H9 (cell line): ENCODE data around the gene MYO15A. TPM values are rescaled to one million over a fixed set of nuclear protein-coding genes. Genes with fewer than 3 reads are reported as not detected.
A peak's percentile ranks its signal among the peaks of the same experiment; 100 is the strongest.

Experiments used
- DNase-seq: peaks from one replicate; pipeline ENCODE4 v3.0.0-alpha.2; 2017
- H2AFZ ChIP-seq: one replicate; pipeline ENCODE4 v1.6.1; 2013; ENCODE audit warnings: mild to moderate bottlenecking, low read length, control low read depth, moderate library complexity
- H2AK5ac ChIP-seq: 2 replicates; pipeline ENCODE4 v1.6.1; 2013; ENCODE audit warnings: low read length, control low read depth, mixed read lengths; ENCODE audit not compliant: insufficient read length
- H2BK120ac ChIP-seq: one replicate; pipeline ENCODE4 v1.6.1; 2013; ENCODE audit warnings: low read depth, mild to moderate bottlenecking, low read length, control low read depth, inconsistent platforms; ENCODE audit not compliant: poor library complexity, severe bottlenecking
- H2BK12ac ChIP-seq: 2 replicates; pipeline ENCODE4 v1.6.1; 2013; ENCODE audit warnings: low read length, control low read depth, mixed read lengths, low read depth; ENCODE audit not compliant: insufficient read length
- H2BK15ac ChIP-seq: 2 replicates; pipeline ENCODE4 v1.6.1; 2013; ENCODE audit warnings: low read depth, low read length, control low read depth
- H2BK20ac ChIP-seq: one replicate; pipeline ENCODE4 v1.6.1; 2013; ENCODE audit warnings: low read depth, mild to moderate bottlenecking, low read length, control low read depth, inconsistent platforms; ENCODE audit not compliant: poor library complexity, severe bottlenecking
- H2BK5ac ChIP-seq: 2 replicates; pipeline ENCODE4 v1.6.1; 2013; ENCODE audit warnings: low read length, control low read depth, mixed read lengths; ENCODE audit not compliant: insufficient read length
- H3K14ac ChIP-seq: 2 replicates; pipeline ENCODE4 v1.6.1; 2013; ENCODE audit warnings: low read length, control low read depth; ENCODE audit not compliant: insufficient read depth
- H3K18ac ChIP-seq: 2 replicates; pipeline ENCODE4 v1.6.1; 2013; ENCODE audit warnings: low read depth, mild to moderate bottlenecking, mixed read lengths, low read length, control low read depth; ENCODE audit not compliant: insufficient read length
- H3K23ac ChIP-seq: 2 replicates; pipeline ENCODE4 v1.6.1; 2013; ENCODE audit warnings: low read length, control low read depth, mixed read lengths, low read depth; ENCODE audit not compliant: insufficient read length
- H3K23me2 ChIP-seq: 2 replicates; pipeline ENCODE4 v1.6.1; 2013; ENCODE audit warnings: low read depth, mild to moderate bottlenecking, mixed read lengths, low read length, control low read depth; ENCODE audit not compliant: insufficient read length, poor library complexity, severe bottlenecking
- H3K27ac ChIP-seq: 2 replicates; pipeline ENCODE4 v1.5.1; 2013; ENCODE audit warnings: low read length, control low read depth, mixed read lengths, low read depth; ENCODE audit not compliant: insufficient read length
- H3K27me3 ChIP-seq: 2 replicates; pipeline ENCODE4 v1.6.1; 2013; ENCODE audit warnings: low read length, control low read depth, inconsistent platforms; ENCODE audit not compliant: insufficient read depth
- H3K4ac ChIP-seq: 2 replicates; pipeline ENCODE4 v1.6.1; 2013; ENCODE audit warnings: low read depth, mild to moderate bottlenecking, control low read depth, inconsistent platforms, low read length, moderate library complexity
- H3K4me1 ChIP-seq: 2 replicates; pipeline ENCODE4 v1.6.1; 2013; ENCODE audit warnings: low read length, control low read depth, inconsistent platforms; ENCODE audit not compliant: insufficient read depth
- H3K4me2 ChIP-seq: 2 replicates; pipeline ENCODE4 v1.6.1; 2013; ENCODE audit warnings: low read length, control low read depth, mixed read lengths; ENCODE audit not compliant: insufficient read length, insufficient read depth
- H3K56ac ChIP-seq: 2 replicates; pipeline ENCODE4 v1.6.1; 2013; ENCODE audit warnings: low read depth, mild to moderate bottlenecking, mixed read lengths, low read length, control low read depth; ENCODE audit not compliant: insufficient read length
- H3K79me1 ChIP-seq: 2 replicates; pipeline ENCODE4 v1.6.1; 2013; ENCODE audit warnings: low read depth, mild to moderate bottlenecking, moderate library complexity, low read length, control low read depth, inconsistent platforms; ENCODE audit not compliant: insufficient read depth, poor library complexity, severe bottlenecking
- H3K79me2 ChIP-seq: 2 replicates; pipeline ENCODE4 v1.6.1; 2013; ENCODE audit warnings: low read length, control low read depth, inconsistent platforms; ENCODE audit not compliant: insufficient read depth
- H3K9ac ChIP-seq: 2 replicates; pipeline ENCODE4 v1.6.1; 2013; ENCODE audit warnings: low read length, control low read depth, mixed read lengths; ENCODE audit not compliant: insufficient read length; ENCODE audit errors: extremely low read depth
- H3K9me3 ChIP-seq: one replicate; pipeline ENCODE4 v1.6.1; 2013; ENCODE audit warnings: low read depth, low read length, inconsistent platforms; ENCODE audit not compliant: control insufficient read depth
- H3T11ph ChIP-seq: one replicate; pipeline ENCODE4 v1.6.1; 2013; ENCODE audit warnings: mild to moderate bottlenecking, low read length, control low read depth, inconsistent platforms
- H4K20me1 ChIP-seq: one replicate; pipeline ENCODE4 v1.6.1; 2013; ENCODE audit not compliant: control insufficient read depth, insufficient read length, insufficient read depth
- H4K5ac ChIP-seq: 2 replicates; pipeline ENCODE4 v1.6.1; 2013; ENCODE audit warnings: low read depth, mild to moderate bottlenecking, mixed read lengths, low read length, control low read depth; ENCODE audit not compliant: insufficient read length
- H4K8ac ChIP-seq: replicated peaks from 2 replicates; pipeline ENCODE4 v1.6.1; 2013; ENCODE audit warnings: low read length, control low read depth, mixed read lengths, low read depth; ENCODE audit not compliant: insufficient read length
- H4K91ac ChIP-seq: 2 replicates; pipeline ENCODE4 v1.6.1; 2013; ENCODE audit warnings: low read depth, mild to moderate bottlenecking, moderate library complexity, mixed read lengths, low read length, control low read depth; ENCODE audit not compliant: insufficient read length
- H3K27ac Mint-ChIP-seq, 3 experiments: 2 replicates in 2 of 3; 3 replicates in 1 of 3; pipeline ENCODE4 v1.8.0; 2020 to 2021; ENCODE audit warnings: mixed read lengths in 3 of 3, mild to moderate bottlenecking in 1 of 3, moderate library complexity in 1 of 3
- H3K27me3 Mint-ChIP-seq: 2 replicates; pipeline ENCODE4 v1.8.0; 2021; ENCODE audit warnings: low read depth, mild to moderate bottlenecking, moderate library complexity, mixed read lengths
- H3K36me3 Mint-ChIP-seq, 3 experiments: 2 replicates in 2 of 3; 3 replicates in 1 of 3; pipeline ENCODE4 v1.8.0; 2020 to 2021; ENCODE audit warnings: low read depth in 3 of 3, mixed read lengths in 3 of 3; ENCODE audit not compliant: insufficient read depth in 1 of 3
- H3K4me1 Mint-ChIP-seq, 2 experiments: 2 replicates each; pipeline ENCODE4 v1.8.0; 2020; ENCODE audit warnings: mixed read lengths in 2 of 2
- H3K4me3 Mint-ChIP-seq, 2 experiments: 2 replicates in 1 of 2; 3 replicates in 1 of 2; pipeline ENCODE4 v1.8.0; 2020 to 2021; ENCODE audit warnings: mild to moderate bottlenecking in 2 of 2, mixed read lengths in 2 of 2, moderate library complexity in 1 of 2
- H3K9me3 Mint-ChIP-seq, 2 experiments: 2 replicates in 1 of 2; 3 replicates in 1 of 2; pipeline ENCODE4 v1.8.0; 2020; ENCODE audit warnings: mild to moderate bottlenecking in 2 of 2, mixed read lengths in 2 of 2, moderate library complexity in 1 of 2
- CTCF ChIP-seq: fragments of 200-600 bp; sonication (generic); conservative IDR thresholded peaks from 3 replicates; pipeline ENCODE4 v1.8.0; 2021; ENCODE audit warnings: antibody characterized with exemption, mild to moderate bottlenecking
- WGBS: extraction: QIAGEN DNeasy Blood & Tissue Kit; methylation state at CpG from one replicate; pipeline ENCODE4 v1.1.7; 2013; ENCODE audit warnings: missing lambda C conversion rate, low lambda C conversion rate, mixed read lengths; ENCODE audit not compliant: insufficient read length; ENCODE audit errors: extremely low coverage; 5-methylcytosine and 5-hydroxymethylcytosine counted together
- total RNA-seq: library from RNA; stranded (reverse); gene quantifications from 2 replicates; pipeline ENCODE4 v1.2.1, GENCODE V29; 2021

Gene MYO15A
- total RNA-seq, 1 experiment from 2014 or later: 2.5 TPM

GRCh38 chr17:18065546-18065945 lies 43.0 kb upstream of the MYO15A start:
- Histone ChIP-seq H4K91ac (no peak overlapping the region), H3K79me1 (no peaks in the 10 kb centered on the region), H3K79me2 (no peaks in the 10 kb centered on the region), H3K23me2 (no peaks in the 10 kb centered on the region), H4K8ac (no peak overlapping the region), H3K9ac (no peak overlapping the region), H3K9me3 (no peaks in the 10 kb centered on the region), H2BK120ac (no peak overlapping the region), H2AFZ (no peak overlapping the region), H2BK12ac (no peak overlapping the region), H2BK5ac (no peak overlapping the region), H3K4me1 (no peaks in the 10 kb centered on the region), H3K27me3 (no peaks in the 10 kb centered on the region), H4K5ac (no peak overlapping the region), H2AK5ac (no peak overlapping the region), H3K4ac (no peak overlapping the region), H3K4me2 (no peak overlapping the region), H3K18ac (no peak overlapping the region), H2BK20ac (no peak overlapping the region), H4K20me1 (no peaks in the 10 kb centered on the region), H3K56ac (no peak overlapping the region), H3K14ac (no peak overlapping the region), H3K23ac (no peak overlapping the region), H3T11ph (no peak overlapping the region), H2BK15ac (no peak overlapping the region), H3K27ac (no peak overlapping the region)
- H3K4me3 Mint-ChIP-seq: no peak overlapping the region
- no peak for TF ChIP-seq CTCF
- WGBS: no CpG with 5 or more reads among the region's 11 CpGs
- no peaks in the 10 kb centered on the region for H3K27me3 Mint-ChIP-seq
- no peaks in the 10 kb centered on the region for H3K9me3 Mint-ChIP-seq
- peaks cover 8 to 36% (median 17%) of the 10 kb centered on the region in 3 experiments; a peak in 6 of 7 replicates for H3K36me3 Mint-ChIP-seq
- DNase-seq: no peak
- H3K4me1 Mint-ChIP-seq: no peaks in the 10 kb centered on the region; a peak in 1 of 4 replicates
- peak overlapping the region in 1 of 3 experiments; percentile 89; a peak in 1 of 7 replicates for H3K27ac Mint-ChIP-seq
